GM18873 (cell line): Measurements from ENCODE around the gene KLHL3.

ENCODE experiments used
- ATAC-seq: cut with Tn5 transposase; IDR thresholded peaks from one replicate; pipeline ENCODE4 v1.9.1; 2021; ENCODE audit warnings: mild to moderate bottlenecking, moderate library complexity, moderate number of reproducible peaks; ENCODE audit not compliant: unreplicated experiment, low FRiP score

Gene KLHL3

DNA sequence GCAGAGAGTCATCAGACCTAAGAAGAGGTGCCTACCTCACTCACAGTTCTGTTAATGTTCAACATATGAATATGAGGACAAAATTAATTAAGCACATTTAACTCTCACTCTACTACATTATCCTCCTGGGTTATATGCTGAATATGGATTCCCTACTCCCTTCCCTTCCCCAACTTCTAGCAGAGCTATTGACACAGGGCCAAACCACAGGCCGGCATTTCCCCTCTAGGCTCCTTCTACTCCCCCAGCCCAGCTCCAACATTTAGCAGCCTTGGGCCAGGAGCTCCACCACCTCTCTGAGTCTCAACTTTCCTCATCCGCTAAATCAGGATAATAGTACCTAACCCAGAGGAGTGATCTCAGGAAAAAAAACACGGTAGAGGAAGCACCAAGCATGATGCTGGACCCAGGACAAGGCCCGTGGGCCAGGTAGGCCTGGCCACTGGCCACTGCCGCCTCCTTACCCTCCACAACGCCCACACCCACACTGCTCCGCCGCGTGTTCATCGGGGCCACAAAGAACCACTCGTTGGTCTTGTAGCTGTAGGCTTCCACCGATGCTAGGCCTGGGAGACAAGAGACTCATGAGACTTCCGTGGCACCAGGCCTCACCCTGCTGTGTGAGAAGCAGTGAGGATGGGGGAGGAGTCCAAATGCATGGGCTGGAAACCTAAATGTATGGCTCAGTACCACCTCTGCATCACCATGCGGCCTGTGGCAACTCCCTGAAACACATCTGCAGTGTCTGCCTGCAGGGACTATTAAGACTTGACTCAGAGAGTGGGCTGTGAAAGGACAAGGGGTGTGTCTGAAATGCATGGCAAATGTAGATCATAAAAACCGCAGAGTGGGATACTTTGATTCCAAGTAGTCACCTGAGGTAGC is 98.8 kb downstream of the KLHL3 start:
- no peak for ATAC-seq

DNA sequence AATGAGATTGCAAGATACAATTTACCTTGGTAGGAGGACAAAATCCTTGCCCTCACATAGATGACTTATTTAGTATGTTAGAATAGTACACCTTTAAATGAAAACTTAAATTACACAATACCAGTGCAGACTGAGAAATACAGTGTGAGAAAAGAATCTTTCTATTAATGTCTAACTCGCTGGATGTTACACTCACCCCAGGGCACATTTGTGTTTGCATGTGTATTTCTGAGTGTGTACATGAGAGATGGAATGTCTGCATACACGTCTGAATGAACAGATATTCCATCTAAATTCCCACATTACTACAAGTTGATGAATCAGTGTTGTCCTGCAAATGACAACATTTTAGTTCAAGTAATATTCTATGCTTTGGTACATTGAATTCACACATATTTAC is 99.8 kb downstream of the KLHL3 start:
- ATAC-seq = no peak

DNA sequence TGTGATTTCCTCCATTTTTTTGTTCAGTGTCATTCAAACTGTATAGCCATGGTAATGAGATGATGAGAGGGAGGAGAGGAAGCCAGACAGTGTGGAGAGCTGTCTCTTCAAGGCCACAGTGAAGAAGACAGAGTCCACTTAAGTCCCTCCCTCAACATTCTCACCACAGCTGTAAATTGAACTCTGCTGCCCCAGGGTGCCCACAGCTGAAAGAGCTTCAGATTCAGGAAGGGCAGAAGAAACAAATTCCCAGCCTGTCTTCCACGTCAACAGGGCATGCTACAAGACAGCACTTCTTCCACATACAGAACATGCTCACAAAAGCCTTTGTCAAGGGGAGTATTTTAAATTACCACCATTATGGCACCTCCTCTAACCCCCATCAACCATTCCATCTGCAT is 100.4 kb downstream of the KLHL3 start:
- ATAC-seq = no peak

DNA sequence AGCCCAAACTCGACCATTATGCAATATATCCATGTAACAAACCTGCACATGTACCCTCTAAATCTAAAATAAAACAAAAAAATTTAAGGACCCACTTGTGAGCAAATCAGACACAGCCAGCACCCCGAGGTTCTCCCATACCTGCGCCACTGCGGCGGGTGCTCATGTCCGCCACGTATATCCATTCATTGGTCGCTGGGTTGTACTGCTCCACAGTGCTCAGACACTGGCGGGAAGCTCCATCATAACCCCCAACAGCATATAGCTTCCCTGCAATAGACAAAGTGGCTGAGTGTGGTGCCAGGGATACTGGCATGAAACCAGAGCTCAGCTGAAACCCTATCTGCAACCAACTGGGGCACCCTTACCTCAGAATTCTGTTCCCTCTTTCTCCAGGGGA is 102.0 kb downstream of the KLHL3 start:
- no peak for ATAC-seq

DNA sequence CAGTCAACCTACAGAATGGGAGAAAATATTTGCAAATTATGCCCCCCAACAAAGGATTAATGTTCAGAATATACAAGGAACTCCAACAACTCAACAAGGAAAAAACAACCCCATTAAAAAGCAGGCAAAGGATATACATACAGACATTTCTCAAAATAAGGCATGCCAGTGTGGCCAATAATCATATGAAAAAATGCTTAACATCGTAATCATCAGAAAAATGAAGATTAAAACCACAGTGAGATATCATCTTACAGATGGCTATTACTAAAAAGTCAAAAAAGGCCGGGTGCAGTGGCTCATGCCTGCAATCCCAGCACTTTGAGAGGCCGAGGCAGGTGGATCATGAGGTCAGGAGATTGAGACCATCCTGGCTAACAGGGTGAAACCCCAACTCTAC is 103.2 kb downstream of the KLHL3 start:
- ATAC-seq = no peak

DNA sequence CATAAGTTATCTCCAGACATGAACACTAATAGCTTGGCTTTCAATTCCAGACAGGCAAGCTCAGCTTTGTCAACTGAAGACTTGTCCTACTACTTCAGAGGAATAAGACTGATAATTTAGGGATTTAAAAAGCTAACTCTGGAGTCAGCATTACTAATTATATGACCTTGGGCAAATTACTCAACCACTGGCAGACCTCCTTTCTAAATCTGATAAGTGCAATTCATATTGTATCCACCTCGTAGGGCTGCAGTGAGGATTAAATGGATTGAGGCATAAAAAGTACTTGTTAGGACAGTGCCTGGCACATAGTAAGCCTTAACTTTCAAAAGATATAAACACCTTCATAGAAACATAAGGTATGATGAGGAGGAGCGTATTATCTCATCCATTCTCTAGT is 104.4 kb downstream of the KLHL3 start:
- ATAC-seq = no peak

DNA sequence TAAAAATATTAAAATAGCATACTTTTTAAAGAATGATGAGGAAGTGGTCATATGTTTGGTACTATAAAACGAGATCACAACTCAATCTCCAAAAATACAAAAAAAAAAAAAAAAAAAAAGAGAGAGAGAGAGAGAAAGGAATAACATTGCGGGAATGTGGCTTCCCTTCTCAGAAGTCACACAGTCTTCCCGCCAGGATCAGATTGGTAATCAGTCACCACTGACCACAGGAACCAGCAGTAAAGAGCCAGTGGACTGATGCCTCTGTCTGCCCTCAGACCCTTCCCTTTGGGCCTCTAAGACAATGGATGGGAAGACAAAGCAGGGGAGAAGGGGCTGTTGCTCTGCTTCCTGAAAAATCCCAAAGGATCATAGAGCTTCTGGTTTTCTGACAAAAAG is 104.9 kb downstream of the KLHL3 start:
- no peak for ATAC-seq

DNA sequence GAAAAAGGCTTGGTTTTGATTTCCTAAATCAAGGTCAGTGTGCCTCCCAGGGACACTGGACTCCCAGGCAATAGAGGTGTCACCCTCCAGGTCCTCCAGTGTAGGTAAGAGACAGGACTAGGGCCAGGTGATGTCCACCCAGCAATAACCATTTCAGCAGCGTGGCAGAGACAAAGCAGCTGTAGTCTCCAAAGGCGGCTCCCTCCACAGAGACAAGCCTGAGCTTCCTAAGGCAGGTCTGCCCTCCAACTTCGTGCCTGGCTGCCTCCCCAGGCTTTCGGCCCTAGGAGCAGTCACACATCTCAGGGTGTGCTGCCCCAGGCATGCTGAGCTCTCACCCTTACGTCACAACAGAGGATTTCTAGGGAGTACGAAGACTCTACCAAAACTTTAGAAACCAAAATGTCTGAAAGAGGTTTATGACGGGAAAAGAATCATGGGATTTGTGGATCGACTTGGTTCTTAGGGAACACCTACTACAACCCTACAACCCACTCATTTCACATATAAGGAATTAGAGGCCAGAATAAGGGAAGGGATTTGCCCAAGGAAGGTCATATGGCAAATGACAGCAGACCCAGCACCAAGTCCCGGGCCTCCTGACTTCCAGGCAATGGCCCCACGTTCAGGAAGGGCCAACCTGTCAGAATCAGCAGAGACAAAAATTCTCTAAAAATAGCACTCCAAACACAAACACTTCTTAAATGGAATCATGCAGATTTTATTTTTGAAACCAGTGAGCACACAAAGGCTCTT is 105.5 kb downstream of the KLHL3 start:
- no peak for ATAC-seq

DNA sequence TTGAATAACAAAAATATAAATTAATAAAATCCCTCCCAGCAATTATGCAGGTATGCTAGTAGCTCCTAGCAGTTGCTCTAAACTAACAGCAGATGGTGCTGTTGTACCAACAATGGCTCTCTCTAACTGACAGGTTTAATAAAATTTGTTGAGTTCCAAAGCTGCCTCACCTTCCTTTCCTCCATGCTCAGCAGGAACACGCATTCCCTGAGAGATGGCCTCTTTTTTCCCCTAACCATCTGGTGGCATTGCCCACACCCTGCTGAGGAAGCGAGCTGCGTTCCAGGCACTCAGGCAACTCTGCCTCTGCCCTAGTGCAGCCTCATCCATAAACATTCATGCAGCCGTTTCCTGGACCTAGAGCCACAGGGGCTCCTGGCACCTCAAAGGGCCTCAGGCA is 106.2 kb downstream of the KLHL3 start:
- no peak for ATAC-seq

DNA sequence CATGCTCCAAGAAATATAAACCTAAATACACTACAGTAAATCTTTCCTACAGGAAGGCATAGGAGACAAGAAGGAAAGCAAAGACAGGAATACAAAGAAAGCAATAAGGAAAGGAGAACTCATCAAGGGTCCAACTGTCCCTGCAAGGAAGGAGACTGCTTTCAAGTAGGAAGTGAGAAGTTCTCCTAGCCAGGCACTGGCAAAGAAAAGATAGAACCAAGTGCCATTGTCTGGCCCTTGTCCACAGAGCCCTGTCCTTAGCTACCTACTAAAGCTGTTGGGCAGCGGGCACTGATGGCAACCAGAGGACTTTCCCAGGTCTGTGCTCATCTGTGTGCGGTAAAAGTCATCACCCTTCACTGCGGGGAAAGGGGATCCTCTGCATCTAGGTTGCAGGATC is 108.2 kb downstream of the KLHL3 start:
- ATAC-seq = no peak

DNA sequence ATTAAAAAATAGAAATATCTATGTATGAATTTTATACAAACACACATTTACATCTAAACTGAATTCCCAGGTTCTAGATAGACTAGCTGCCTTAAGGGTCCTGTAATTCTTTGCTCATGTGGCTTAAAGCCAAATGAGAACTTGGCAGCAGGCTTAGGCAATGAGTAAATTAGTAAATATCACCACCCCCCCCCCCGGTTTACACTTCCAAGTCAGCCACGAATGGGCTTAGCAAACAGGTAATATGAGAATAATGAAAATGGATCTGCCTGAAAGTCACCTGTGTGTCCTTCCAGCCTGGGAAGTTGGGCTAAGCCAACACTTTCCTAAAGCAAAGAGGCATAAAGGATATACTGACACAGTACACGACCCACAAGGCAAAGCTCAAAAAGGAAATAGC is 108.6 kb downstream of the KLHL3 start:
- ATAC-seq = no peak

DNA sequence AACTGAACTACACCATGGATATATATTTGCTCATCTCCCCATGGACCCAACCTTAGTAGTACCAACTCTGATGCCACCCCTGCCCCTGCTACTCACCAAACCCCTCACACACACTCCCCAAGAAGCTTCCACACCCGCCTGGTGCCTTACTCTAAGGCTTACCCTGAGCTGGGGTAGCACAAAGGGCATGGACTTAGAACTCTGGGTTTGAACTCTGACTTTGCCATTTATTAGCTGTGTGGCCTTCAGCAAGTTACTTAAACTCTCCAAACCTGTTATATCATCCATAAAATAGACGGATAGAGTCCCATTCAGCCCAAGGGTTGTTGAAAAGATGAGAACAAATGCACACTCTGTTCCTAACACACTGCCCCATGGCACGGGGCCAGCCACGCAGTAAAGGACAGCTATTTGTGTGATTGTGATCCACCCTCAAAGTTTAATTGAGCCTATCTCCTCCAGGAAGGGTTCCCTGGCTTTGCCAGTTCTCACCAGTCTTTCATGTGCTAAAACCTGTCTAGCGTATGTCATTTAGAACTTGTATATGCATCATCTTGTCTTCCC is 111.0 kb downstream of the KLHL3 start:
- ATAC-seq = no peak

DNA sequence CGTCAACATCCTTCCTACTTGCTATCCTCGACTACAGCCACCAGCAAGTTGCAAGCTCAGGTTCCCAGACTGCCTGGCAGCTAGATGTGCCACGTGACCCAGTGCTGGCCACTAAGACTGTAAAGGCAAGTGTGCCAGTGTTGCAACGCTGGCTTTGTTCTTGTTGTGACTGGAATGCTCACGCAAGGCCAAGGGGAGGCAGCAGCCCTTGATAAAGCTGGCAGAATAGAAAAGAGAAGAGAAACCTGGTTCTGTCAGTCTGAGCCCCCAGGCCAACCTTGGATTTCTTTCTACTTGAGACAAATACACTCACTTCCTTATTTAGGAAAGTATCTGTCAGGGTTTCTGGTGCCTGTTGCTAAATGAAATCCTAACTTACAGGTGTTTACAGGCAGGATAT is 113.0 kb downstream of the KLHL3 start:
- no peak for ATAC-seq

DNA sequence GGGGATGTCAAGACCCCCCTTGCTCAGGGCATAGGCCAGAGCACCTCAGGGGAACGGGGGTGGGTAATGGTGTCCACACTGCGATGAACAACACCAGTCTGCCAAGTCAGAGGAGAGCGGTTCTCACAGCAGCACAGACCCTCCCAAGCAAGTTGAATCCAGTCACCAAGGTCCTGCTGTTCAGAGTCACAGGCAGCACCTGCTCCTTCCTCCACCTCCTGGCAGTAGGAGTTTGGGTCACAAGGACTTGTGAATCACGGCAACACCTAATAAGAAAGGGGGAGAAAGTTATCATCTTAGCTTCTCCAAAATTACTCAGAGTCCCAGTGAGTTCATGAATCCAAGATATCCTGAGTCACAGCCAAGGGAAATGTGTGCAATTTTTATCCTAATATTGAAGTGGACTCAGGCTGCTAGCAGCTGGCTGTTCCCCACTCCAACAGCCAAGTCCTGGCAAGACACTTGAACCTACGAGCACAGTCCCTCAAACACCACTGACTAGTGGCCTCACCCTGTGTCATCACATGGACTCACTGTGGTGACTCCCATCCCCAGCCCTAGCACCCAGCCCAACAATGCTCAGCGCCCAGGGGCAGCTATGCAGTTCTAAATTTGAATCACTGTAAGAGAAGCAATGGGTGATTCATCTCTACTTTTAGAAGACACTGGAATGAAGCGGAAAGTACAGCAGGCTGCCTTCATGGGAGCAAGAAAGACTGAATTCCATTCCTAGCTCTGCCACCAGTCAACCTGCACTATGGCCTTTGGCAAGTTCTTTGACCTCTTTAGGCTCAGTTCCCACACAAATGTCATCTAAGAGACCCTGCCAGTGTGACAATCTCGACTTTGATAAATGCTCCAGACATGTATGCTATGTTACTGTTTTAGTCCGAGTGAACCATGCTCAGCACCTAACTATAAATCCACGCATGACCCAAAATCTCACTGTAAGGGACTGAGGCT is 113.7 kb downstream of the KLHL3 start:
- ATAC-seq = no peak

DNA sequence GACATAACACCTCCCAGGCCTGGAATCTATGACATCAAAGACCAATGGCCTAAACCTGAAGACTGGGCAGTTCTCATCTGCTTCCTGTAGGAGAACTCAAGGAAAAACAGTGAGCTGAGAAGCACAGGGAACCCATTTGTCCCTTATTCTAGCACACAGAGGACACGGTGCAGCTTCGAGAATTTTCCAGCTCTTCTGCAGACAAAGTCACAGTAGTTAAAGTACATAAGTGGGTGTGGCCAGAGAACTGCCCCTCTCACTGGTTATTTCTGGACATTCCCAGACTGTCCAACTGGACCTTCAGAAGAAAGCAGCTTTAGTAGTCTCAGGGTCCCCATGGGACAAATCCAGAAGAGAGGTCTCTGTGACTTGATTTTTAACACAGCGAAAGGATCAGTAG is 114.6 kb downstream of the KLHL3 start:
- no peak for ATAC-seq

DNA sequence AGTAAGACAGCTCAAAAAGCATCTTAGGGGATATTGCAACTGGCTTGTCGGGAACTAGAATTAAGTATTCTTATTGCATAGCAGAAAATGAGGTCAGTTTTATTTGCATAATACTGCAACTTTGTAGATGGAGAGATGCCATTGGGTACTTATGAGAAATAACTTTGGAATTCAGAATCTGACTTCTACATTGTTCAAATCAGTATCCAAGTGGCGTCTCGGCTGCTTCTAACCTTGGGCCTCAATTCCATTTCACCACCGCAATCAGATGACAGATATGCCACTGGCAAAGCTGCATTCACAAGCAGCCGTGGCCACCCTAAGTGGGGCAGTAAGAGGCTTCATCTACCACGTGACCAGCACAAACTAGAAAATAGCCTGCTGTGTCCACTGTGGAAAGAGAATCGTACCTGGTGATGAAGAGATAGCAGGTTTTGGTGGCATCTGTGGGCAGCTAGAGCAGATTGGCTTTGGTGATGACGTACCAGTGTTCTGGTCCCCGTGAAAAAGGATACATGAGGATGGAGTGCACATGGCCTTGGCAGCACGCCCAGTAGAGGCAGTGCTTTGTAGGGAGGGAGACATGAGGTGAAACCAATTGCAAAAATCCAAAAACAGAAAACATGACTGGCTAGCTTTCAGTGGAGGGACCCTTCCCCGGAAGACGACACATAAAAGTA is 116.6 kb downstream of the KLHL3 start:
- ATAC-seq = no peak

DNA sequence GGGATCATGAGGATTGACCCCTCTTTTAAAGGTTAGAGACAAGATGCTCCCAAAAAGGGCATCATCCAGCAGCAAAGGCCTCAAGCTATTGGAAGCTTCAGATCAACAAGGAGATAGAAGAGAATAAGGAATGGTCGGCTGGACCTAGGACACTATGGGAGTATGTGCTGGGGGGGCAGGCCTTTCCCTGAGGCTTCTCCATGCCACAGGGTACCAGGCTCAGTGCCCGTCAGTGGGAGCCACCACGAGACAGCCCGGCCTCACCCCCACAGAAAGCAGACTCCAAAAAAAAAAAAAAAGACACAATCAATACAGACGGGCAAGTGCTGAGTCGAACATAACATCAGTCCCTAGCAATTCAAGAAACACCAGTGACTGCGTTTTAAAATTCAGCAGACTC is 117.4 kb downstream of the KLHL3 start:
- no peak for ATAC-seq

DNA sequence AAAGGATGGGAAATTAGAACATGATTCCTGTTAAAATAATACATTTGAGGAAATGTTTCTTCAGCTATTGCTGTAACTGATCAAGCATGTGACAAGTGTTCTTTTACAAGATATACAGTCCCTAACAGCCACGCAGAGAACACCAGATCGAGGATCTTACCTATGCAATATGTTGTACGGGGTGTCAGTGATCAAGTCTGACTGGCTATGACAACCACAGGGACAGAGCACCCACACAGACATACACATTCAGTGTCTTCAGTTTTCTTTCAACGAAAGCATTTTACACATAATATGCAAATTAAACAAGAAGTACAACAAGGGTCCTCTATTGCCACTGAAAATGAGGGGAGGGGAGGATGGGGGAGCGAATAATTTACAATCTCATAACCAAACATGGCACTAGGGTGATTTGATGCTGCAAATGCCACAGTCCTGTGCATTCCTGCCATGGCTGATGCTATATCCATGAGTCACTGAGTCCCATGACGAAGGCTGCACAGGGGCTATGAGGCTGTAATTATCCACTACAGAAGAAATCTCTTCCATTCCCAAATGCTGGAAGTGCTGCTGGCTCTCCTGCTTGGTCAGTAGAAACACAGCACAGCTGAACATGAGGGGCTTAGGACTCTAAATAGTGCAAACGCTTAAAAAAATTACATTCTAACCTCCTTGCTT is 118.2 kb downstream of the KLHL3 start:
- ATAC-seq = no peak

DNA sequence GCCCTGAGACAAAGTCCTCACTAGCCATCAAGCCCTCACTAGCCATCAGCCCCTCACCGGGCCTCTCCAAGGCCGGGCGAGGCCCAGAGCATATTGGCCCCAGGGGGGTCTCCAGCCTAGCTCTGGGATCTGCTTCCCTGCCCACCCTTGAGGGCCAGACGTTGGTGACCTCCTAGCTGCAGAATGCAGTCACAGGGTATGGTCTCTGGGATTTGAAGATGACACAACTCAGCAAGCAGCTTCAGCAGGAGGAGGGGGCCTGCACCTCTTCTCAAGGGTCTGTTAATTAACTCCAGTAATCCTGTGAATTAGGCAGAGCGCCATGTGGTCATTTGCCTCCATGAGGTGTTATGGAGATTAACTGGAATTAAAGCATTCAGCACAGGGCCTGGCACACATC is 119.8 kb downstream of the KLHL3 start:
- no peak for ATAC-seq
